HG03159 (cell line): Measurements from ENCODE around the gene KRT80.

Experiments
- ATAC-seq: cut with Tn5 transposase; IDR thresholded peaks from one replicate; pipeline ENCODE4 v1.9.1; 2021; ENCODE audit warnings: mild to moderate bottlenecking, moderate library complexity; ENCODE audit not compliant: unreplicated experiment

Gene KRT80

GRCh38 chr12:52156757-52157565 lies 34.9 kb downstream of the KRT80 start:
- ATAC-seq = no peak

GRCh38 chr12:52156311-52156710 lies 35.5 kb downstream of the KRT80 start:
- ATAC-seq = no peak

DNA sequence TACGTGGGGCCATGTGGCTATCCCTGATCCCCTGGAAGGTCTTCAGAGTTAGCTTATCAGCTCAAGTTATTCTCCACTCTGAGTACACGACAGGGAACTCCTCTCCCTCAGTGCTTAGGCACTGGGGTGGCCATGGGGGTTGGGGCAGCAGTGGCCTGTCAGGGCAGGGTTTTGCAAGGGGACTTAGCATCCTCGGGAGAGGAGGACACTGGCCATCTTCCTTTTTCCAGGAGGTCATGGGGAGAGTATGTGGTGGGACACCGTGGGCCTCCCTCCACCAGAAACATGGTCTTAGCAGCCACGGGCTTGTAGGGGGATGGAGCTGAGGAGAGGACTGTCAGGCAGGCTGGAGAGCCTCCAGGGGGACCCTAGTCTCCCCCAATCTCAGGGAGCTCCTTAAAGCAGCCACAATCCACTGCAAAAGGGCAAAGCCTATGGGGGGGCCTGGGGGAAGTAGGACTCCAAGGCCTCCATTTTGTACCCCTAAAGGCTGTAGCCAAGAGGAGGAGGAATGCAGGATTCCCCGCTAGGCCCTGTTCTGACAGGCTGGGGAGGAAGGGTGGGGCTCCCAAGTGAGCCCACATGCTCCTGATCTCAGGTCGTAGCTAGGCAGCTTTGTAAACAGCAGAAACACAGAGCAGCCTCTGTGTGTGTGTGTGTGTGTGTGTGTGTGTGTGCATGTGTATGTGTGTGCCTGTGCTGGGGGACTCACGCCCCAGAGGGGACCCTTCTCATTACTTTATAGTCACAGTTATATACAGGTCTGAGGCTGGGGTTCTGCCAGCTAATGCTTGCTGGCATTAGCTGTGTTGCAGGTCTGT lies 36.6 kb downstream of the KRT80 start:
- no peak for ATAC-seq

GRCh38 chr12:52152905-52153317 lies 38.9 kb downstream of the KRT80 start:
- ATAC-seq = no peak

DNA sequence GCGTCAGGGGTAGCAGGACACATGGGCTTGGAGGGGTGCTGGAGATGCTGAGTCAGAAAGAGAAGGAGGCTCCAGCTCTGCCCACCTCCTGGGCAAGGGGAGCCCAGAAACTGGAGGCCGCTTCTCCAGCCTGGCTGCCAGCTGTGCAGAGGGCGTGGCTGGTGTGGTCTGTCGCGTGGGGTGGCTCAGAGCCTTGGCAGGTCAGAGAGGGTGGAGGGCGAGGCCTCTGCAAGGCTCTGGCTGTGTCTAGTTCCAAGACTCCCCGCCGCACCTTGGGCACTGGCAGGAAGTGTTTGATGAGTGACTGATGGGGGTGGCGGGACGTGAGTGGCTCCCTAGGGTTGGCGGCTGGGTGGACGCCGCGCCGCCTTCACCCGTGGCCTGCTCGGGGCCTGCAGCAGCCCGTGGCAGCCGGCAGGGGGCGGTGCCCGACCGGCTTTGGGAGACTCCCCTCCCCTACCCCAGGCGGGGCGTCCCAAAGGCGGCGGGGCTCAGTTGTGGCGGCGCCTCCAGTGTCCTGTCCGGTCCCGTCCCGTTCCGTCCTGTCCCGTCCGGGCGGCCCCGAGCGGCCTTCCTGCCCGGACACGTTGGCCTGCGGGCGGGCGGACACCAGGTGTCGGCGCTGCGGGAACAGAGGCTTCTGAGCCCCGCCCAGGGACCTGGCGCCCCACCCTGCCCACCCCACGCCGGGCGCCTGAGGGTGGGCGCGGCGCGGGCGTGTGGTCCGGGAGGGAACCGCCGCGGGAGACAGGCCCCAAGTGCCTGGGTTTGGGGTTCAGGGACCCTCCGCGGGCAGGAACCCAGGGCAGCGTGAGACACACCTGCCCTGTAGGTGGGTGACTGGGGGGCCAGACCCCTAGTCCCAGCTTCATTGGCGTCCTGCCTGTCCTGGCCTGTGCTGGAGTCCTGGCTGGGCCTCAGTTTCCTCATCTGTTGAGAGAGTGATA lies 39.7 kb downstream of the KRT80 start:
- ATAC-seq = no peak

GRCh38 chr12:52151153-52151836 lies 40.5 kb downstream of the KRT80 start:
- no peak for ATAC-seq

- no peak for ATAC-seq
Measured at GRCh38 chr12:52149651-52150241, 42.1 kb downstream of the KRT80 start.

GRCh38 chr12:52149182-52149641 lies 42.6 kb downstream of the KRT80 start:
- no peak for ATAC-seq

- no peak for ATAC-seq
Measured at GRCh38 chr12:52148464-52149181, 43.2 kb downstream of the KRT80 start.

DNA sequence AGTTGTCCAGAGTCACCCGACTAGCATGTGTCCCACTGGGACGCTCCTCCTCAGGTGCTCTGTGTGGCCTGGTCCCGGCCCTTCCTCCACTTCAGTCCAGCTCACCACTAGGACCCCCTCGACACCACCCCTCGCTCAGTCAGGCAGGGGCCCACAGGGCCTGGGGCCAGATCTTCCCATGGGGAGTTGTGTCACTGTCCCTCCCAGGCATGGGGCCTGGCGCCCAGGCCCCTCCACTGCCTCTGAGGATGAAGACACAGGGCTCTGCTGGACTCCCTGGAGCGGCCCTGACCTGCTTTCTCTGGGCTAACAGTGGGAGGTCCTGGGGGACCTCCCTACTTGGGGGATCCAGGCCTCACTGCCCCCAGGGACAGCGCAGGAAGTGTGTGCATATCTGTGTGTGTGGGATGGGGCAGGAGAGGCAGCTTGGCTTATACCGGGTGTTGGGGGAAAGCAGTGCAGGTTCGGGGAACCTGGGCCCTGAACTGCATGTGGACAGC lies 43.8 kb downstream of the KRT80 start:
- no peak for ATAC-seq

DNA sequence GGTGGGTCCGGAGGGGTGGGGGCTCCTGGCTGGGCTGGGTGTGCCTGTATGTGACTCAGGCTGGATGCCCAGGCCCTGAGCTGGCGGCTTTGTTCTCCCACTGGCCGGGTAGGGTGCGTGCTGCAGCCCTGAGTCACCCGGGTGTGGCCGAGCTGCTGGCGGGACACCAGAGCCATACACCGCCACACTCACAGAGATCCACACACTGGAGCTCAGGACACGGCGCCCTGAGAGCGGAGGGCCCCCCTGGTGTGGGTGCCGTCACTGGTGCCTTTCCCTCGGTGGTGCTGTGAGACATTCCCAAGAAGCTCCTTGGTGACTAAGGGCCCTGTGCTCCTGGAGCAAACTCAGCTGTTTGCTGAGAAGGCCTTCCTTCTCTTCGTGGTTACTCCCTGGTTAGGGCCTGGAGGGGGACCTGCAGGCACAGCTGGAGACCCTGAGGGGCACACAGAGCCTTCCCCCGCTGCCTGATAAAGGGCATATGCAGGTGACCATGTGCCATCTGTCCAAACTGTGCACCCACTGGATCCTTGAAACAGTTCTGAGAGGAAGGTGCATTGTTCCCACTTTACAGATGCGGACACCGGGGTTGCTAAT lies 44.3 kb downstream of the KRT80 start:
- ATAC-seq = no peak

DNA sequence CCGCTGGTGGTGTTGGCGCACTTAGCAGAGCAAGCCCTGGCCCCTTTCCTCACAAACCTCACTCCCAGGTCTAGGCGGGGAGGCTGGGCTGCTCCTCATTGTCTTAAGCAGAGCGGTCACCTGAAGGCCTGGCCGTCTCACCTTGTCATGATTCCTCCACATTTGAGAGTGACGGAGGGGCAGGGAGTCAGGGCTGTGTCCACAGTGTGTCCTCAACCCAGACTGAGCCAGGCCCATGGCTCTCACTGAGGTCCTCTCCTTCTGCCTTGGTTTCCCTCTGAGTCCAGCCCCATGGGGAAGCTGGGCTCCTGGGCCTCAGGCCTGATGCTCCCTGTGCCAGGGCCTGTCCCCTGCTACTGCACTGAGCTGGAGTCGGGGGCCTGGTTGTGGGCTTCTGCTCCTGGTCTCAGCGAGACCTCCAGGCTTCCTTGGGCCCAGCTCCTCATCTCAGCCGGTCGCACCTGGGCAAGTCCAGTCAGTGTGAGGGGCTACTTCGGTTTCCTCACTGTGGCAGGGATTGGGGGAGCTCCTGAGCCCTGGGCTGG lies 44.9 kb downstream of the KRT80 start:
- ATAC-seq = no peak

- ATAC-seq = no peak
Measured at GRCh38 chr12:52146089-52146821, 45.6 kb downstream of the KRT80 start.

DNA sequence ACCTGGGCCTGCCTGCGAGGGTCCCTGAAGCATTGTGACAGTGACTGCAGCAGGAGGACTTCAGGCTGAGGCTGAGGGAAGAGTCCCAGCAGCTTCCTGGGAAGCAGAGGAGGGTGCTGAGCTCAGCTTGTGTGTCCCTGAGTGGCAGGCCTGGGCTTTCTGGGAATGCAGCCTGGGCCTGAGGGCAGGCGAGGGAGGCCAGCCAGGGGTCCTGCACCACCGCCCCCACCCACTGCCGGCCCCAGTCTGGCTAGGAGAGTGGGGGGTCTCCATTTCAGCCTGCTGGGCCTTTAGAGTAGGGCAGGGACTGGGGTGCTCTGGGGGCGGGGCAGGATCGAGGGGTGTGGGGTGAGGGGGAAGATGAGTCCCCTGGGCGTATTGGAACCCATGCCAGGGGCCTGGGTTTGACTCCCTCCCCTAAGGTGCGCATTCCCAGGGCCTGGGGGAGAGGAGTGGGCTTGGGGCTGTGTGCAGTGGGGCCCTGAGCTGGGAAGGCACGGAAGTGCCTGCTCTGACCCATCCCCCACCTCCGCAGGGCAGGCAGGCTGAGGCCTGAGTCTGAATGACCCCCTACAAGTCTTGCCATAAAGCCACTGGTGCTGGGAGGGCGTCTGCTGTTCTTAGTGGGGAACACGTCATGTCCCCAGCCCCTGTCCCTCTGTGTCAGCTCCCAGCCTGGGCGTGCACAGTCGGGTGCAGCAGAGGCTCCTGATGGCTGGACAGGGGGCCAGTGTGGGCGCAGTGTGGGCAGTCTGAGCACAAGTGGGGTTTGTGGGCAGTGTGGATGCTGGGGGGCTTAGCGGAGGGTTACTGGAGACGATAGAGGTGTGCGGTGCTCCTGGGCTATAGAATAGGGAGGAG lies 46.4 kb downstream of the KRT80 start:
- no peak for ATAC-seq

DNA sequence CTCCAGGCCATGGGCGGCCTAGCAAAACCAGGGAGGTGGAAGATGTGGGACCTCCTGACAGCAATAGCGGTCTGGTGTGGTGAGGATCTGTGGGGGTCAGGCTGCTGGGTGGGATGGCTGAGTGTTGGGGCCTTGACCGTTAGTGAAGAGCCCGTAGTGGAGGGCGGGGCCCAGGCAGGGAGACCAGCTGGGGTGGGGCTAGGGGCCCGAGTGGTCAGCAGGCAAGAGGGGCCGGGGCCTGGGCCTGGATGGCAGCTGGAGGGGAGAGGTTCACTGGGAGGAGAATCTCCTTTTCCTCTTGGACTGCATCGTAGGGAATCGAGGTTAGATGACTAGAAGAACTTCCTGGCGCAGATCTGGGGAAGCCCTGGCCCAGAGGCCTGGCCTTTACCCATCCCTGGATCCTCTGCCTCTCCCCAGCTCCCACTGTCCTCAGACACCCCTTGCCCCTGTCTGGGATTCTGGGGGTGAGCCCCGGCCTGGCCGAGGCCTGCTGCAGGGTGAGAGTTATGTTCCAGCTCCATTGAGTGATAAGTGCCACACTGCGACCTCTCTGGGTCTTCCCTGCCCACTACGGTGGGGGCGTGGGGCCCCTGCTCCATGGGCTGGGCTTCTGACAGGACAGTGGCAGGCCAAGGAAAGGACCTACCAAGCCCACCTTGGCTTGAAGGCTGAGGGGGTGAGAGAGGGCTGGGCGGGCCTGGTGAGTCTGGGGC lies 47.1 kb downstream of the KRT80 start:
- ATAC-seq = no peak

DNA sequence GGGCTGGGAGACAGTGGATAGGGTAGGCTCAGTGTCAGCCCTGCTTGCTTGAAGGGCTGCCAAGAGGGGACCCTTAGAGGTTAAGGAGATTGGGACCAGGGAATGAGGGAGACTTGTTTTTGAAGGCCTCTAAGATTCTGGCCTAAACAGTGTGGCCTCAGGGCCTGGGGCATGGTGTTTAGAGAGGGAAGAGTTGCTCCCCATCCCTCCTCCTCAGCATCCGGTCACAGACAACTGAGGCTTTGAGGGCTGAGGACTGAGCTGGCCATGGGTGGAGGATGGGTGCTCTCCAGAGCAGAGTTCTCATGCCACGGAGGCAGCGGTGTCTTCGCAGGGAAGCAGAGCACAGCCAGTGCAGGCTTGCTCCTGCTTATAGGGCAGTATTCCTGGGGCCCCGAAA lies 49.4 kb downstream of the KRT80 start:
- ATAC-seq = no peak
